Rectal smooth muscle tissue (tissue), 1 donor: ENCODE measurements around the gene B3GNT9.

ENCODE experiments used
- H3K27ac ChIP-seq: one replicate; pipeline ENCODE4 v1.7.0; 2013; ENCODE audit warnings: low read depth, low read length, inconsistent platforms
- H3K27me3 ChIP-seq: one replicate; pipeline ENCODE4 v1.7.0; 2013; ENCODE audit warnings: low read length; ENCODE audit not compliant: control insufficient read depth, insufficient read depth
- H3K36me3 ChIP-seq: one replicate; pipeline ENCODE4 v1.7.0; 2013; ENCODE audit warnings: low read length; ENCODE audit not compliant: control insufficient read depth, insufficient read depth
- H3K4me1 ChIP-seq: one replicate; pipeline ENCODE4 v1.7.0; 2013; ENCODE audit warnings: low read length; ENCODE audit not compliant: control insufficient read depth, insufficient read depth
- H3K4me3 ChIP-seq: one replicate; pipeline ENCODE4 v1.7.0; 2013; ENCODE audit warnings: low read length
- H3K9ac ChIP-seq: one replicate; pipeline ENCODE4 v1.7.0; 2013; ENCODE audit warnings: low read length

The B3GNT9 gene

GRCh38 chr16:67183284-67183626, 32.5 kb upstream of the B3GNT9 start:
- peak overlapping the region; percentile 93 for H3K27ac ChIP-seq
- H3K4me1 ChIP-seq, result peaks cover 5% of the 10 kb centered on the region
- H3K9ac ChIP-seq, result no peak overlapping the region
- no peaks in the 10 kb centered on the region for H3K27me3 ChIP-seq
- peak overlapping the region; percentile 71 for H3K4me3 ChIP-seq
- H3K36me3 ChIP-seq, result no peaks in the 10 kb centered on the region

GRCh38 chr16:67182288-67182687, 31.5 kb upstream of the B3GNT9 start:
- no peaks in the 10 kb centered on the region for H3K36me3 ChIP-seq
- peaks cover 5% of the 10 kb centered on the region for H3K4me1 ChIP-seq
- H3K27ac ChIP-seq, result no peak overlapping the region
- no peaks in the 10 kb centered on the region for H3K27me3 ChIP-seq
- no peak overlapping the region for H3K9ac ChIP-seq
- no peak overlapping the region for H3K4me3 ChIP-seq

- Histone ChIP-seq H3K36me3 (no peaks in the 10 kb centered on the region), H3K4me1 (peaks cover 5% of the 10 kb centered on the region), H3K27ac (no peak overlapping the region)
Measured at GRCh38 chr16:67181346-67181745, 30.5 kb upstream of the B3GNT9 start.

DNA sequence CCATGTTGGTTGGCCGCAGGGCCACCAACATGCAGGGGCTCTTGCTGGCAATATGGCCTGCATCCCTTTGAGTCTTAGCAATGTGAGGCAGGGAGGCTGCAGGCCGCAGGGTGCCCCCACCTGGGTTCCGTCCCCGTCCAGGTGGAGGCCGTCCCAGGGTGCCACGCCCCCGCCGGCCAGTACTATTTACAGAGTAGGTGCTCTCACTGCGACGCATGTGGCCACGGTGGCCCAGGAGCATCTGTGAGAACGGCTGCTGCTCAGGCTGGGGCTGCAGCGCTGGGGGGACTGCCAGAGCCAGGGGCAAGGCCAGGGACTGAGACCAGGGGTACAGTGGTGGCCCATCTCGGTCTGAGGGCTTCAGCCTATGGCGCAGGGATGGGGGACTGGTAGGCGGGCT, 29.4 kb upstream of the B3GNT9 start:
- Histone ChIP-seq H3K9ac (no peak overlapping the region), H3K36me3 (no peaks in the 10 kb centered on the region), H3K4me1 (peaks cover 5% of the 10 kb centered on the region), H3K4me3 (no peak overlapping the region), H3K27me3 (peaks cover 2% of the 10 kb centered on the region), H3K27ac (no peak overlapping the region)

More at GRCh38 chr16:67181346-67181745, 30.5 kb upstream of the B3GNT9 start:
- no peak overlapping the region for H3K9ac ChIP-seq
- no peak overlapping the region for H3K4me3 ChIP-seq
- H3K27me3 ChIP-seq, result no peaks in the 10 kb centered on the region

DNA sequence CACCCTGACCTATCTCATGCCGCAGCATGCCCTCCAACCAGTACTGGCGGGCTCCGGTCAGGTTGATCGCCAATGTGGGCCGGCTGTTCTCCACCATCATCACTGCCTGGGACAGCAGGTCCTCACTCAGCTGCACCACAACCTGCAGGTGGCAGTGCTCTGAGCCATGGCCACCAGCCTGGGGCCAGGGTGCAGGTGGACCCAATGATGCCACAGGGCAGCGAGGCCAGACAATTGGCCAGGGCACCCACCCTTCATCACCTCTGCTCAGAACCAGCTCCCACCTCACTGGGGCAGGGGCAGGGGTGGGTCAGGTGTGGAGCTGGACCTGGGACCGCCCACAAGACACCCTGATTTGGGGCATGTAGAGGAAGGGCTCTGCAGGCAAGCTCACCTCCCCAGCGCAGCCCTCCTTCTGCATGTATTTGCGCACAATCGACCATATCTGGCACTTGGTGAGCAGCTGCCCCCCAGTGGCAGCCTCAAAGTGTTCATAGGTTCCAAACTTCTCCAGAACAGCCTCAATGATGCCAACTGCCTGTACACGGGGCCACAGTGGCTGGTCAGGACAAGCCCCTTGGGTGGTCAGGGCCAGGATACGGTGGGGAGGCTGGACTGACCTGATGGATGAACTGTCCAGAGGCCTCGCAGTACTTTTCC, 28.8 kb upstream of the B3GNT9 start:
- H3K27ac ChIP-seq, result no peak overlapping the region
- H3K27me3 ChIP-seq, result peaks cover 2% of the 10 kb centered on the region
- H3K4me1 ChIP-seq, result peaks cover 7% of the 10 kb centered on the region
- no peak overlapping the region for H3K4me3 ChIP-seq
- no peaks in the 10 kb centered on the region for H3K36me3 ChIP-seq
- no peak overlapping the region for H3K9ac ChIP-seq

GRCh38 chr16:67177743-67178699, 27.2 kb upstream of the B3GNT9 start:
- H3K36me3 ChIP-seq, result no peaks in the 10 kb centered on the region
- no peak overlapping the region for H3K9ac ChIP-seq
- peaks cover 13% of the 10 kb centered on the region for H3K4me1 ChIP-seq
- peak overlapping the region; percentile 65 for H3K4me3 ChIP-seq
- H3K27ac ChIP-seq, result no peak overlapping the region
- H3K27me3 ChIP-seq, result peaks cover 2% of the 10 kb centered on the region

DNA sequence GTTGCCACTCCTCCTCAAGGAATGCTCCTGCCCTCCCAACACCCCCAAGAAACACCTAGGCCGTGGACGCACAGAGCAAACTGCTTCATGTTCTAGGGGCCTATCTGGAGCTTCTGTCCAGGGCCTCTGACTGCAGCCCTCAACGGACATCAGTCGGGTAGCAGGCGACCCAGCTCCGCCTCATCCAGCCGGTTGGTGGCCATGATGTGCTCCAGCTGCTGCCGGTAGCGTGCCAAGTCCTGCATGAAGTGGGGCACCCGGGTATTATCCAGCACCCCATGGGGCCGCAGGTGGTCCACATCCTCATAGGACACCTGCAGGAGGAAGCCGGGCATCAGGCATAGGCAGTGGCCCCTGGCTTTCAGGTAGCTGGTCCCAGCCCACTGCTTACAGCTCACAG, 25.9 kb upstream of the B3GNT9 start:
- H3K4me1 ChIP-seq, result peaks cover 12% of the 10 kb centered on the region
- H3K27ac ChIP-seq, result no peak overlapping the region
- no peak overlapping the region for H3K9ac ChIP-seq
- peaks cover 2% of the 10 kb centered on the region for H3K27me3 ChIP-seq
- H3K4me3 ChIP-seq, result no peak overlapping the region
- H3K36me3 ChIP-seq, result no peaks in the 10 kb centered on the region

DNA sequence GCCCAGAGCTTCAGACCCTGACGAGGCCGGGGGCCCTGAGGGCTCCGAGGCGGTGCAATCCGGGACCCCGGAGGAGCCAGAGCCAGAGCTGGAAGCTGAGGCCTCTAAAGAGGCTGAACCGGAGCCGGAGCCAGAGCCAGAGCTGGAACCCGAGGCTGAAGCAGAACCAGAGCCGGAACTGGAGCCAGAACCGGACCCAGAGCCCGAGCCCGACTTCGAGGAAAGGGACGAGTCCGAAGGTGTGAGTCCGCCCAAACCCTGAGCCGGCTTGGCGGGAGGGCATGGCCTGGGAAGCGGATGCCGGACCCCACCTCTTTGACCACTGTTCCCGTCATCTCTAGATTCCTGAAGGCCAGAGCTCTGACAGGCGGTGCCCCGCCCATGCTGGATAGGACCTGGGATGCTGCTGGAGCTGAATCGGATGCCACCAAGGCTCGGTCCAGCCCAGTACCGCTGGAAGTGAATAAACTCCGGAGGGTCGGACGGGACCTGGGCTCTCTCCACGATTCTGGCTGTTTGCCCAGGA, 24.0 kb upstream of the B3GNT9 start:
- Histone ChIP-seq H3K9ac (no peak overlapping the region), H3K27me3 (peaks cover 2% of the 10 kb centered on the region), H3K36me3 (no peaks in the 10 kb centered on the region), H3K27ac (peak overlapping the region; percentile 84), H3K4me1 (peaks cover 15% of the 10 kb centered on the region), H3K4me3 (peak overlapping the region; percentile 75)

- no peaks in the 10 kb centered on the region for H3K36me3 ChIP-seq
- H3K4me1 ChIP-seq, result peaks cover 21% of the 10 kb centered on the region
- peak overlapping the region; percentile 19 for H3K9ac ChIP-seq
- H3K27me3 ChIP-seq, result peaks cover 2% of the 10 kb centered on the region
- peak overlapping the region; percentile 75 for H3K4me3 ChIP-seq
- peak overlapping the region; percentile 84 for H3K27ac ChIP-seq
Measured at GRCh38 chr16:67173808-67174705, 23.3 kb upstream of the B3GNT9 start.

DNA sequence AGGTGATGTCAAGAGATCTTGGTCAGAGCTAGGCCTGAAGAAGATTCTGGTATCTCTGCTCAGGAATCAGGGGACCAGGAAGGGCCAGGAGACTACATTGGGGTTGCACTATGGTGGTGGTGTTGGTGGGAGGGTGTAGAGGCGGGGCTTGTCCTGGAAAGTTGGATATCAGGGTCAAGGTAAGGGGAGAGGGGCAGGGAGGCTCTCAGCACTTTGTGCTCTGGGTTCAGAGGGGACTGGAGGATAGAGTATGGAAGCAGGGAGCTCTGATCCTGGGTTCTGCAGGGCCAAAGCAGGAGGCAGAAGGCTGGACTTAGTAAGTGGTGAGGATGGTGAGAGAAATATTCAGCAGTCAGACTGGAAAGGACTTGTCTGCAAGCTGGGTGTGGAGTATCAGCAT, 22.5 kb upstream of the B3GNT9 start:
- H3K9ac ChIP-seq, result no peak overlapping the region
- H3K4me3 ChIP-seq, result peak overlapping the region; percentile 75
- peaks cover 25% of the 10 kb centered on the region for H3K4me1 ChIP-seq
- no peaks in the 10 kb centered on the region for H3K36me3 ChIP-seq
- peaks cover 2% of the 10 kb centered on the region for H3K27me3 ChIP-seq
- H3K27ac ChIP-seq, result peak overlapping the region; percentile 84

DNA sequence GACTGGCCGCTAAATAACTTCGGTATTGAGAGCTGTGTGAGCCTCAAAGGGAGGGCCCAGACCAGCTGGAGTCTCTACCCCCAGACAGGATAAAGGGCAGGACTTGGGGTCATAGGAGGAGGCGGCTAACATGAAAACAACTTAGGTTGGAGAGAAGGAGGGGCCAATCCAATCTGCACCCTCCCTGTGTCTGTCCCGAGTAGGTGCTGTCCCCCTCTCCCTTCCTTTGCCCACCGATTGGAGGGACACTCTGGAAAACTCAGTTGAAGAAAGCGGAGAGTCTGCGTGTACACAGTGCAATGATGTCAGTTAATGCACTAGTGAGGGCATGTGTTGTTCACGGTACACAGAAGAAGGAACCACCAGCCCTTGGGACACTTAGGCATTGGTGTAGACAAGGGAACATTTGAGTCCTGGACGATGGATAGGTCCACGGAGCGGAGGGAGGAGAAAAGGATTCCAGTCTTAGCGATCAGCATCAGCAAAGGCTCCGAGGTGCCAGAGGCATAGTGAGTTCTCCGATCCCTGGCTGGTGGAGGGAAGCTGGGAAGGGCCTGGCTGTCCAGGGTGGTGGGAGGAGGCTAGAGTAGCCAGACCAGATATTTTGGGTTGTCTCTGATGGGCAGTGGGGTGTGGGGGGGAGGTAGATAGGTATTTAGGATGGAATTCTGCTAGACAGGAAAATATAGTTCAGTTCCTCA, 20.3 kb upstream of the B3GNT9 start:
- H3K27me3 ChIP-seq, result peaks cover 4% of the 10 kb centered on the region
- H3K9ac ChIP-seq, result peak overlapping the region; percentile 52
- no peaks in the 10 kb centered on the region for H3K36me3 ChIP-seq
- peak overlapping the region; percentile 66 for H3K4me3 ChIP-seq
- peak overlapping the region; percentile 93 for H3K27ac ChIP-seq
- peaks cover 25% of the 10 kb centered on the region for H3K4me1 ChIP-seq
